CD4-positive, alpha-beta T cell (primary cell): ENCODE measurements around the gene SLC25A1. TPM values are rescaled to one million over a fixed set of nuclear protein-coding genes. Genes with fewer than 3 reads are reported as not detected.
"Not testable (repeated sequence)": the region's sequence is repeated elsewhere in the genome, so short reads cannot be mapped to it uniquely, and the experiment has no call there.

Source experiments
- ATAC-seq: fragments of 200-7000 bp; cut with Tn5 transposase; one replicate; pipeline ENCODE4 v1.10.0; 2022; ENCODE audit warnings: mild to moderate bottlenecking; ENCODE audit not compliant: poor library complexity
- CTCF ChIA-PET: fragments of 350-600 bp; sonication (Branson Sonifier 250); formaldehyde crosslinking; loops from one replicate; lab custom pipeline; 2021; ENCODE audit warnings: antibody characterized with exemption, inconsistent platforms; lab: Charles Lee
- POLR2A ChIA-PET: fragments of 350-600 bp; sonication (Branson Sonifier 250); formaldehyde crosslinking; loops from one replicate; lab custom pipeline; 2021; ENCODE audit warnings: antibody characterized with exemption, inconsistent platforms; lab: Charles Lee
- DNase-seq, 14 experiments: peaks; one replicate each; pipeline ENCODE4 v3.0.0-alpha.2; 2013 to 2020; ENCODE audit warnings: mixed read lengths in 2 of 14
- H3K27ac ChIP-seq, 2 donors: one replicate each; pipeline versions ENCODE4 v1.5.1 to v1.7.0; 2013; ENCODE audit warnings: low read length in 2 of 2, low read depth in 1 of 2, mild to moderate bottlenecking in 1 of 2
- H3K27me3 ChIP-seq, 2 experiments: 1 replicate in 1 of 2; 2 replicates in 1 of 2; pipeline versions ENCODE4 v1.6.1 to v1.7.0; 2013; ENCODE audit warnings: low read length in 2 of 2, control low read depth in 1 of 2, mild to moderate bottlenecking in 1 of 2, moderate library complexity in 1 of 2; ENCODE audit not compliant: insufficient read depth in 2 of 2, control insufficient read depth in 1 of 2
- H3K36me3 ChIP-seq: one replicate; pipeline ENCODE4 v1.6.1; 2013; ENCODE audit warnings: low read length, control low read depth; ENCODE audit not compliant: insufficient read depth
- H3K4me1 ChIP-seq: one replicate; pipeline ENCODE4 v1.6.1; 2013; ENCODE audit warnings: low read length, control low read depth; ENCODE audit not compliant: insufficient read depth
- H3K4me3 ChIP-seq: one replicate; pipeline ENCODE4 v1.5.1; 2013; ENCODE audit warnings: mild to moderate bottlenecking, low read length, moderate library complexity
- H3K9me3 ChIP-seq, 2 experiments: 1 replicate in 1 of 2; 2 replicates in 1 of 2; pipeline versions ENCODE4 v1.6.1 to v1.7.0; 2013; ENCODE audit warnings: low read length in 2 of 2, mild to moderate bottlenecking in 2 of 2, control low read depth in 1 of 2, moderate library complexity in 1 of 2; ENCODE audit not compliant: control insufficient read depth in 1 of 2, insufficient read depth in 1 of 2
- H3K27ac Mint-ChIP-seq: one replicate; pipeline ENCODE4 v1.8.0; 2020; ENCODE audit warnings: mixed read lengths
- H3K27me3 Mint-ChIP-seq: one replicate; pipeline ENCODE4 v1.8.0; 2021; ENCODE audit warnings: mixed read lengths
- H3K36me3 Mint-ChIP-seq: one replicate; pipeline ENCODE4 v1.8.0; 2021; ENCODE audit warnings: low read depth, mixed read lengths
- H3K4me1 Mint-ChIP-seq: one replicate; pipeline ENCODE4 v1.8.0; 2021; ENCODE audit warnings: low read depth, mixed read lengths
- H3K4me3 Mint-ChIP-seq: one replicate; pipeline ENCODE4 v1.8.0; 2020; ENCODE audit warnings: mild to moderate bottlenecking, mixed read lengths
- H3K9me3 Mint-ChIP-seq: one replicate; pipeline ENCODE4 v1.8.0; 2020; ENCODE audit warnings: mixed read lengths
- CTCF ChIP-seq: fragments of 200-600 bp; IDR thresholded peaks from one replicate; pipeline ENCODE4 v1.8.0; 2022; ENCODE audit warnings: antibody characterized with exemption, mild to moderate bottlenecking
- intact Hi-C, 2 experiments: fragments of 100-400 bp; cut with DNase I in 1 of 2; cut with micrococcal nuclease in 1 of 2; formaldehyde crosslinking; loops; one replicate each; pipeline versions ENCODE4 v1.15.1 to v1.9.0; 2023 to 2025; cut with DNase I, micrococcal nuclease
- total RNA-seq, 174 experiments: library from RNA in 2 of 174; stranded (reverse) in 2 of 174; gene quantifications; one replicate each; pipeline ENCODE4 v1.2.3 and lab custom pipeline; 2021 to 2026

Gene SLC25A1
- total RNA-seq, 2 experiments from 2014 or later = 17.6 to 18.0 TPM

- peaks cover 25% of the 10 kb centered on the region for H3K4me1 ChIP-seq
- POLR2A ChIA-PET = no interaction called here
- no peak overlapping the region for H3K27ac ChIP-seq
- CTCF ChIA-PET = no interaction called here
- ATAC-seq (no peak), DNase-seq (no peak)
- peaks cover 21% of the 10 kb centered on the region for H3K4me1 Mint-ChIP-seq
- intact Hi-C loops = no loop called here
- peaks cover 44 to 45% of the 10 kb centered on the region in 2 experiments for H3K27me3 ChIP-seq
- peaks cover 11% of the 10 kb centered on the region for H3K36me3 Mint-ChIP-seq
- no peak overlapping the region for H3K4me3 ChIP-seq
- H3K9me3 ChIP-seq = peaks cover 0 to 19% of the 10 kb centered on the region in 2 experiments
- peaks cover 53% of the 10 kb centered on the region for H3K27me3 Mint-ChIP-seq
- H3K9me3 Mint-ChIP-seq = no peaks in the 10 kb centered on the region
- no peak overlapping the region for H3K27ac Mint-ChIP-seq
- TF ChIP-seq CTCF = no peak
- no peaks in the 10 kb centered on the region for H3K36me3 ChIP-seq
- no peak overlapping the region for H3K4me3 Mint-ChIP-seq
Observed at GRCh38 chr22:19166421-19166820, 12.1 kb downstream of the SLC25A1 start.

- DNase-seq (no peak), ATAC-seq (no peak)
- intact Hi-C loops = no loop called here
- H3K27me3 ChIP-seq = peaks cover 34 to 35% of the 10 kb centered on the region in 2 experiments
- H3K27ac Mint-ChIP-seq = no peak overlapping the region
- peaks cover 52% of the 10 kb centered on the region for H3K27me3 Mint-ChIP-seq
- no peak for TF ChIP-seq CTCF
- H3K9me3 ChIP-seq = peaks cover 0 to 16% of the 10 kb centered on the region in 2 experiments
- peaks cover 8% of the 10 kb centered on the region for H3K4me1 Mint-ChIP-seq
- peaks cover 6% of the 10 kb centered on the region for H3K4me1 ChIP-seq
- CTCF ChIA-PET = no interaction called here
- H3K9me3 Mint-ChIP-seq = no peaks in the 10 kb centered on the region
- H3K36me3 Mint-ChIP-seq = no peaks in the 10 kb centered on the region
- H3K4me3 ChIP-seq = no peak overlapping the region
- no peaks in the 10 kb centered on the region for H3K36me3 ChIP-seq
- POLR2A ChIA-PET = no interaction called here
- H3K27ac ChIP-seq = no peak overlapping the region
- H3K4me3 Mint-ChIP-seq = no peak overlapping the region
Observed at GRCh38 chr22:19164425-19164824, 14.1 kb downstream of the SLC25A1 start.

GRCh38 chr22:19158649-19159048 is 19.9 kb downstream of the SLC25A1 start:
- H3K27ac Mint-ChIP-seq, H3K9me3 ChIP-seq, POLR2A ChIA-PET: not testable (repeated sequence)

GRCh38 chr22:19156109-19156508 is 22.4 kb downstream of the SLC25A1 start:
- H3K9me3 Mint-ChIP-seq, H3K9me3 ChIP-seq, CTCF ChIA-PET, H3K4me1 Mint-ChIP-seq, ATAC-seq, H3K36me3 ChIP-seq, H3K4me3 Mint-ChIP-seq, H3K36me3 Mint-ChIP-seq, H3K27ac ChIP-seq, H3K4me1 ChIP-seq, H3K4me3 ChIP-seq, DNase-seq, POLR2A ChIA-PET, H3K27ac Mint-ChIP-seq: not testable (repeated sequence)
- intact Hi-C loops = loop anchor here in 1 of 2 experiments (2.0 kb wide), 1 partner anchor 39 kb away; no protein-coding TSS in a partner anchor
- peaks cover 19 to 24% of the 10 kb centered on the region in 2 experiments for H3K27me3 ChIP-seq
- peaks cover 37% of the 10 kb centered on the region for H3K27me3 Mint-ChIP-seq

More at GRCh38 chr22:19158649-19159048, 19.9 kb downstream of the SLC25A1 start:
- H3K36me3 Mint-ChIP-seq, ATAC-seq, H3K27ac ChIP-seq, CTCF ChIA-PET, H3K4me1 ChIP-seq, H3K4me3 ChIP-seq, H3K27me3 ChIP-seq, H3K4me1 Mint-ChIP-seq, intact Hi-C loops, H3K4me3 Mint-ChIP-seq, H3K36me3 ChIP-seq, DNase-seq, H3K9me3 Mint-ChIP-seq: not testable (repeated sequence)
- H3K27me3 Mint-ChIP-seq = peaks cover 21% of the 10 kb centered on the region
